ENCODE data around the gene KIAA0319L. TPM values are rescaled to one million over a fixed set of nuclear protein-coding genes. Genes with fewer than 3 reads are reported as not detected.

The KIAA0319L gene
- total and polyA plus RNA-seq, 3 donors from 2014 or later, result 55.6 to 90.1 (median 90.1) TPM

GRCh38 chr1:35447278-35447677 is 109.9 kb downstream of the KIAA0319L start:
- no peak for DNase-seq
- no peaks in the 10 kb centered on the region for H3K36me3 ChIP-seq (ENCODE audit: low read depth, missing control alignments)
- intact Hi-C loops (cut with DNase I; ENCODE audit: low total_unique reads), result no loop called here

GRCh38 chr1:35444519-35444774 is 112.8 kb downstream of the KIAA0319L start:
- Histone ChIP-seq H3K36me3 (ENCODE audit: low read depth, missing control alignments) (no peaks in the 10 kb centered on the region), H3K4me3 (no peak overlapping the region), H3K27ac (no peak overlapping the region), H3K27me3 (no peaks in the 10 kb centered on the region), H3K4me1 (no peaks in the 10 kb centered on the region), H3K9me3 (no peaks in the 10 kb centered on the region)
- intact Hi-C loops (cut with DNase I; ENCODE audit: low total_unique reads), result no loop called here
- DNase-seq, result no peak
- TF ChIP-seq POLR2A (IDR thresholded peaks at IDR 0.05) (no peak), CTCF (IDR thresholded peaks at IDR 0.05) (no peak)

More at GRCh38 chr1:35447278-35447677, 109.9 kb downstream of the KIAA0319L start:
- H3K9me3 ChIP-seq, result no peaks in the 10 kb centered on the region
- H3K4me1 ChIP-seq, result peaks cover 9% of the 10 kb centered on the region
- H3K4me3 ChIP-seq, result no peak overlapping the region
- no peaks in the 10 kb centered on the region for H3K27me3 ChIP-seq
- no peak for TF ChIP-seq POLR2A (IDR thresholded peaks at IDR 0.05)
- no peak for TF ChIP-seq CTCF (IDR thresholded peaks at IDR 0.05)
- no peak overlapping the region for H3K27ac ChIP-seq

- H3K36me3 ChIP-seq (ENCODE audit: low read depth, missing control alignments), result no peaks in the 10 kb centered on the region
- no peaks in the 10 kb centered on the region for H3K4me1 ChIP-seq
- 80 to 81% methylated on average over 5 of the region's 5 CpGs for WGBS, 2 donors
- TF ChIP-seq CTCF (IDR thresholded peaks at IDR 0.05) (no peak), POLR2A (IDR thresholded peaks at IDR 0.05) (no peak)
- no peak overlapping the region for H3K27ac ChIP-seq
- no peak for DNase-seq
- H3K9me3 ChIP-seq, result no peaks in the 10 kb centered on the region
- no peak overlapping the region for H3K4me3 ChIP-seq
- intact Hi-C loops (cut with DNase I; ENCODE audit: low total_unique reads), result no loop called here
- H3K27me3 ChIP-seq, result no peaks in the 10 kb centered on the region
Measured at GRCh38 chr1:35443768-35444518, 113.3 kb downstream of the KIAA0319L start.

- Histone ChIP-seq H3K4me3 (no peak overlapping the region), H3K4me1 (no peaks in the 10 kb centered on the region), H3K27ac (no peak overlapping the region), H3K9me3 (no peaks in the 10 kb centered on the region), H3K36me3 (ENCODE audit: low read depth, missing control alignments) (no peaks in the 10 kb centered on the region), H3K27me3 (no peaks in the 10 kb centered on the region)
- intact Hi-C loops (cut with DNase I; ENCODE audit: low total_unique reads), result no loop called here
- DNase-seq, result no peak
- TF ChIP-seq CTCF (IDR thresholded peaks at IDR 0.05), result no peak
- no peak for TF ChIP-seq POLR2A (IDR thresholded peaks at IDR 0.05)
- WGBS, 2 donors, result 80 to 86% methylated on average over 4 of the region's 4 CpGs
Measured at GRCh38 chr1:35442734-35443133, 114.5 kb downstream of the KIAA0319L start.

GRCh38 chr1:35441926-35442579 is 115.2 kb downstream of the KIAA0319L start:
- no peaks in the 10 kb centered on the region for H3K4me1 ChIP-seq
- no peak overlapping the region for H3K4me3 ChIP-seq
- H3K27ac ChIP-seq, result no peak overlapping the region
- TF ChIP-seq POLR2A (IDR thresholded peaks at IDR 0.05) (no peak), CTCF (IDR thresholded peaks at IDR 0.05) (no peak)
- DNase-seq, result no peak
- no peaks in the 10 kb centered on the region for H3K27me3 ChIP-seq
- intact Hi-C loops (cut with DNase I; ENCODE audit: low total_unique reads), result no loop called here
- no peaks in the 10 kb centered on the region for H3K9me3 ChIP-seq
- H3K36me3 ChIP-seq (ENCODE audit: low read depth, missing control alignments), result no peaks in the 10 kb centered on the region
- WGBS, 2 donors, result 83 to 93% methylated on average over 7 to 8 of the region's 8 CpGs

All from testis (tissue), 3 donors.